Mesendoderm (in vitro differentiated cells): ENCODE measurements around the gene DSG3.
A peak's percentile ranks its signal among the peaks of the same experiment; 100 is the strongest.

Experiments
- DNase-seq: peaks from one replicate; pipeline ENCODE4 v3.0.0; 2013
- H2AK5ac ChIP-seq: 2 replicates; pipeline ENCODE4 v1.6.1; 2013; ENCODE audit warnings: low read length, inconsistent platforms
- H2BK120ac ChIP-seq: 2 replicates; pipeline ENCODE4 v1.6.1; 2013; ENCODE audit warnings: low read depth, mild to moderate bottlenecking, low read length, moderate library complexity, mixed read lengths
- H2BK15ac ChIP-seq: replicated peaks from 2 replicates; pipeline ENCODE4 v1.6.1; 2013; ENCODE audit warnings: low read depth, mild to moderate bottlenecking, moderate library complexity
- H2BK5ac ChIP-seq: 2 replicates; pipeline ENCODE4 v1.6.1; 2013; ENCODE audit warnings: low read length, inconsistent platforms
- H3K18ac ChIP-seq: 2 replicates; pipeline ENCODE4 v1.6.1; 2013; ENCODE audit warnings: mild to moderate bottlenecking, low read length, mixed read lengths
- H3K23ac ChIP-seq: one replicate; pipeline ENCODE4 v1.6.1; 2013; ENCODE audit warnings: low read length
- H3K27ac ChIP-seq: 2 replicates; pipeline ENCODE4 v1.5.1; 2013; ENCODE audit warnings: low read depth, mild to moderate bottlenecking, inconsistent platforms, low read length, moderate library complexity
- H3K27me3 ChIP-seq: 2 replicates; pipeline ENCODE4 v1.6.1; 2013; ENCODE audit warnings: low read length, control low read depth, mild to moderate bottlenecking, inconsistent platforms; ENCODE audit not compliant: insufficient read depth, poor library complexity
- H3K36me3 ChIP-seq: 2 replicates; pipeline ENCODE4 v1.6.1; 2013; ENCODE audit warnings: low read length, inconsistent platforms; ENCODE audit not compliant: control insufficient read depth, insufficient read depth
- H3K4ac ChIP-seq: one replicate; pipeline ENCODE4 v1.6.1; 2013; ENCODE audit warnings: low read depth, mild to moderate bottlenecking, low read length, moderate library complexity
- H3K4me1 ChIP-seq: 2 replicates; pipeline ENCODE4 v1.6.1; 2013; ENCODE audit warnings: low read depth, low read length, inconsistent platforms; ENCODE audit not compliant: control insufficient read depth
- H3K4me2 ChIP-seq: 2 replicates; pipeline ENCODE4 v1.6.1; 2013; ENCODE audit warnings: low read length
- H3K4me3 ChIP-seq: 2 replicates; pipeline ENCODE4 v1.5.1; 2013; ENCODE audit warnings: mild to moderate bottlenecking, low read length
- H3K56ac ChIP-seq: one replicate; pipeline ENCODE4 v1.6.1; 2013; ENCODE audit warnings: low read length
- H3K79me1 ChIP-seq: 2 replicates; pipeline ENCODE4 v1.6.1; 2013; ENCODE audit warnings: low read length, inconsistent platforms
- H3K79me2 ChIP-seq: 2 replicates; pipeline ENCODE4 v1.6.1; 2013; ENCODE audit warnings: mild to moderate bottlenecking, low read length; ENCODE audit not compliant: control insufficient read depth, insufficient read depth
- H3K9ac ChIP-seq: 2 replicates; pipeline ENCODE4 v1.6.1; 2013; ENCODE audit warnings: low read length, inconsistent platforms
- H4K5ac ChIP-seq: one replicate; pipeline ENCODE4 v1.6.1; 2013; ENCODE audit warnings: low read length
- H4K8ac ChIP-seq: one replicate; pipeline ENCODE4 v1.6.1; 2013; ENCODE audit warnings: low read depth, mild to moderate bottlenecking, control low read depth, low read length, moderate library complexity
- WGBS: extraction: QIAGEN DNeasy Blood & Tissue Kit; methylation state at CpG from one replicate; pipeline ENCODE4 v1.1.7; 2013; ENCODE audit warnings: low lambda C conversion rate, missing lambda C conversion rate; ENCODE audit not compliant: insufficient coverage; ENCODE audit errors: extremely low coverage; 5-methylcytosine and 5-hydroxymethylcytosine counted together

Gene DSG3

DNA sequence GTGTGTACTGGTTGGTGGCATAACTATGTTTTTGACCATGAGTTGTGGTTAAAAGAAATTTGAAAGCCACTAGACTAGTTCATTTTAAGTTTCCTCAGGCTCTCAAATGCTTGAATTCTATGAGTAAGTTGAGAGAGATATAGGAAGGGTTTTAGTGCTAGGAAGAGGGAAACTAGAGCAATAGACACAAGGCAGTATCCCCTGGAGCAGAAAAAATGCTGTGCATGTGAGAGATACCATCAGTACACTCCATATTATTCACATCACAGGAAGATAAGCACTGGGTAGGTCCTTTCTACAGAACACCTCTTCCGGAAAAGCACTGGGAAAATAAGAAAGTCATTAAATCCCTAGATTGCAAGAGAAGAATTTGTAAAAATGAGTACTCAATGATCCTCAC lies 19.3 kb upstream of the DSG3 start:
- Histone ChIP-seq H3K79me2 (no peaks in the 10 kb centered on the region), H3K27me3 (no peaks in the 10 kb centered on the region), H2BK5ac (no peak overlapping the region), H3K56ac (no peak overlapping the region), H3K4me2 (no peak overlapping the region), H3K4me1 (no peaks in the 10 kb centered on the region), H3K27ac (no peak overlapping the region), H3K79me1 (no peaks in the 10 kb centered on the region), H3K18ac (no peak overlapping the region), H3K9ac (no peak overlapping the region), H3K36me3 (no peaks in the 10 kb centered on the region), H3K4ac (no peak overlapping the region), H2AK5ac (no peak overlapping the region), H3K23ac (no peak overlapping the region), H4K8ac (no peak overlapping the region), H2BK15ac (no peak overlapping the region), H4K5ac (no peak overlapping the region), H2BK120ac (no peak overlapping the region), H3K4me3 (no peak overlapping the region)
- no peak for DNase-seq
- WGBS: no CpG with 5 or more reads among the region's 1 CpG

DNA sequence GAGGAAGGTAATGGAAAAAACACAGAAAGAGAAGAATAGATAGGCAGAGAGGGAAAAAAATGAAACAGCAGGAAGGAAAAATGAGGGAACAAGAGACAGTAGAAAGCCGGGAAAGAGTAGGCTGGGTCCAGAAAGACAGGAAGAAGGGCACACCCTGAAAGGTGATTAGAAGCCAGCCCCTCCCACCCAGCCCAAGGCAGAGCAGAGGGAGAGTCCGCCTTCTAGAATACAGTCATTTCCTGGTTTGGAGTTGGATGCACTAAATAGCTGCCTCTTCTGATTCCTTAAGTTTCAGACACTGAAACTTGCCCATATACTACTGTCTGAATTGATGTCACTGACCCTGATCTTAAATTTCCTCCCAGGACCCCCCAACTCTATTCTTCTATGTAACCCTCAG lies 17.9 kb upstream of the DSG3 start:
- WGBS: no CpG with 5 or more reads among the region's 2 CpGs
- no peak overlapping the region for H3K9ac ChIP-seq
- no peak overlapping the region for H3K23ac ChIP-seq
- peak; percentile 48 for DNase-seq
- H3K4me1 ChIP-seq: no peaks in the 10 kb centered on the region
- H3K79me1 ChIP-seq: no peaks in the 10 kb centered on the region
- no peaks in the 10 kb centered on the region for H3K36me3 ChIP-seq
- no peak overlapping the region for H2BK120ac ChIP-seq
- no peaks in the 10 kb centered on the region for H3K79me2 ChIP-seq
- H4K8ac ChIP-seq: no peak overlapping the region
- H2BK15ac ChIP-seq: no peak overlapping the region
- no peak overlapping the region for H3K56ac ChIP-seq
- no peak overlapping the region for H2BK5ac ChIP-seq
- no peak overlapping the region for H3K4ac ChIP-seq
- no peak overlapping the region for H3K27ac ChIP-seq
- H3K18ac ChIP-seq: no peak overlapping the region
- no peaks in the 10 kb centered on the region for H3K27me3 ChIP-seq
- H3K4me2 ChIP-seq: no peak overlapping the region
- no peak overlapping the region for H3K4me3 ChIP-seq
- H4K5ac ChIP-seq: no peak overlapping the region
- H2AK5ac ChIP-seq: no peak overlapping the region

DNA sequence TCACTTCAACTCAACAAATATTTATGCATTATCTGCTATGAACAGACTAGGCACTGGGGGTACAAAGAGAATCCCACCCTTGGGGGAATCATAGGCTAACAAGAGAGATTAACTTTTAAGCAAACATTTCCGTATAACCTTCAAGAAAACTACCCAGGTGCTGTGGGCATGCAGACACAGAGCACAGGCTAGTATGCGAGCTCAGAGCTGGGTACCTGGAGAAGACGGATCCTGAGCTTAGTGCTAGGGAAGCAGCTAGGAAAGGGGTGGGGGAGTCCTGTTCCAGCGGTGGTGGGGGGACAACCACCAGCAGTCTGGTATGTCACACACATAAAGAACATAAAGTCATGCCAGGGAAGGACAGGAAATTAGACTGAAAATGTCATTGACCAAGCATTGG lies 17.5 kb upstream of the DSG3 start:
- no peak overlapping the region for H2AK5ac ChIP-seq
- WGBS: no CpG with 5 or more reads among the region's 4 CpGs
- no peak overlapping the region for H2BK15ac ChIP-seq

DNA sequence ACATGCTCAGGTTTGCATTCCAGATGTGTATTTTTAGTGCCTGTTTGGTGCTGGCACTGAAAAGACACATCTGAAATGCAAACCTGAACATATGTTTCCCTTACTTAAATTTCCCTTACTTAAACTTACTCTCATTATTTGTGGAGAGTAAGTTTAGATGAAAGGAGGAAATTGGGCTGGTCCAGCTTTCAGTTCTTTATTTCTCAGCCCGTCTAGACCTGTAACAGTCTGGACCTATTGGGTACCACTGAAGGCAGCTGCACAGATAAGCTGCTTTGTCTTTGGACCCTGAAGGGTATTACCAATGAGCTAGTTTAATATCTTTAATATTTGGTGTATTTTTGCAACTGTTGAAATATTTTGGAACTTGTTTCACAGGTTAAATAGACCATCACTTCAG lies 17.0 kb upstream of the DSG3 start:
- Histone ChIP-seq H3K4me1 (no peaks in the 10 kb centered on the region), H3K4ac (no peak overlapping the region), H3K79me2 (no peaks in the 10 kb centered on the region), H3K18ac (no peak overlapping the region), H2AK5ac (no peak overlapping the region), H3K56ac (no peak overlapping the region), H3K4me2 (no peak overlapping the region), H3K27me3 (no peaks in the 10 kb centered on the region), H3K36me3 (no peaks in the 10 kb centered on the region), H2BK5ac (no peak overlapping the region), H3K23ac (no peak overlapping the region), H3K79me1 (no peaks in the 10 kb centered on the region), H4K8ac (no peak overlapping the region), H3K27ac (no peak overlapping the region), H2BK15ac (no peak overlapping the region), H4K5ac (no peak overlapping the region), H2BK120ac (no peak overlapping the region), H3K9ac (no peak overlapping the region), H3K4me3 (no peak overlapping the region)
- DNase-seq: no peak
- no CpG with 5 or more reads among the region's 1 CpG for WGBS

More for the DNA sequence above, 17.5 kb upstream of the DSG3 start:
- no peaks in the 10 kb centered on the region for H3K36me3 ChIP-seq
- H4K5ac ChIP-seq: no peak overlapping the region
- H2BK5ac ChIP-seq: no peak overlapping the region
- no peak overlapping the region for H2BK120ac ChIP-seq
- H3K79me2 ChIP-seq: no peaks in the 10 kb centered on the region
- H3K4me3 ChIP-seq: no peak overlapping the region
- no peak overlapping the region for H3K18ac ChIP-seq
- no peak overlapping the region for H3K27ac ChIP-seq
- H3K23ac ChIP-seq: no peak overlapping the region
- H3K27me3 ChIP-seq: no peaks in the 10 kb centered on the region
- no peak overlapping the region for H3K4me2 ChIP-seq
- no peak overlapping the region for H3K4ac ChIP-seq
- no peak overlapping the region for H3K56ac ChIP-seq
- DNase-seq: no peak
- H3K79me1 ChIP-seq: no peaks in the 10 kb centered on the region
- H3K4me1 ChIP-seq: no peaks in the 10 kb centered on the region
- H4K8ac ChIP-seq: no peak overlapping the region
- H3K9ac ChIP-seq: no peak overlapping the region

DNA sequence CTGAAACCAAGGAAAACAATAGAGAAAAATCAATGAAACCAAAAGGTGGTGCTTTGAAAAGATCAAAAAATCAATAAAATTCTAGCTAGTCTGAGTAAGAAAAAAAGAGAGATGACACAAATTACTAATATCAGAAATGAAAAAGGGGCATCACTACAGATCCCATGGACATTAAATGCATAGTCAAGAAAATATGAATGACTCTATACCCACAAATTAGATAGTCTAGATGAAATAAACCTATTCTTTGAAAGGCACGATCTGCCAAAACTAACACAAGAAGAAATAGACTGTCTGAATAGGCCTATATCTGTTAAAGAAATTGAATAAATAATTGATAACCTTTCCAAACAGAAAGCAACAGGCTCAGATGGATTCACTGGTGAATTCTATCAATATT lies 15.2 kb upstream of the DSG3 start:
- Histone ChIP-seq H2BK15ac (no peak overlapping the region), H3K18ac (no peak overlapping the region), H4K8ac (no peak overlapping the region), H3K4me3 (no peak overlapping the region), H3K27ac (no peak overlapping the region), H3K27me3 (no peaks in the 10 kb centered on the region), H3K79me2 (no peaks in the 10 kb centered on the region), H3K23ac (no peak overlapping the region), H4K5ac (no peak overlapping the region), H3K4me2 (no peak overlapping the region), H2BK5ac (no peak overlapping the region), H3K36me3 (no peaks in the 10 kb centered on the region), H3K56ac (no peak overlapping the region), H2BK120ac (no peak overlapping the region), H3K4ac (no peak overlapping the region), H3K79me1 (no peaks in the 10 kb centered on the region), H3K9ac (no peak overlapping the region), H3K4me1 (no peaks in the 10 kb centered on the region), H2AK5ac (no peak overlapping the region)
- WGBS: no CpG with 5 or more reads among the region's 1 CpG
- DNase-seq: no peak

DNA sequence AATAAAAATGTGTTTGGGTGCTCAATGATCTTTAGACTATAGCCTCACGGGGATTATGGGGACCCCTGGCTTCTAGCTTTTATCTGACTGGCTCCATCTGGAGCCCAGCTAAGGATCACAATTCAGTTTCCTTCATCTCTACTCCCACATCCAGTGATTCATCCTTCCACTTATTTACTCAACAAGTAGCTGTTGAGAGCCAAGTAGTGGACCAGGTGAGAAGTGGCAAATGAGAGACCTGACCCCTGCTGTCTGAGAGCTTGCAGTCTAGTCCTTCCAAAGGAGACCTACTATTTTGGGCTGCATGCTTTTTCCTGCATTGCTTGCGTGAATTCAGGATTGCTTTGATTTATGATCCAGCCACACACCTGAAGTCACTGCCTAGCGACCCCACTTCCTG lies 10.7 kb upstream of the DSG3 start:
- no peak overlapping the region for H4K5ac ChIP-seq
- no peak overlapping the region for H3K56ac ChIP-seq
- H4K8ac ChIP-seq: no peak overlapping the region
- H3K4me2 ChIP-seq: no peak overlapping the region
- no peak overlapping the region for H2BK5ac ChIP-seq
- H3K36me3 ChIP-seq: no peaks in the 10 kb centered on the region
- DNase-seq: peak; percentile 32
- WGBS: no CpG with 5 or more reads among the region's 3 CpGs
- no peak overlapping the region for H3K4me3 ChIP-seq
- no peak overlapping the region for H2BK120ac ChIP-seq
- no peaks in the 10 kb centered on the region for H3K4me1 ChIP-seq
- no peak overlapping the region for H3K23ac ChIP-seq
- H2BK15ac ChIP-seq: no peak overlapping the region
- H3K79me2 ChIP-seq: no peaks in the 10 kb centered on the region
- H3K18ac ChIP-seq: no peak overlapping the region
- no peaks in the 10 kb centered on the region for H3K27me3 ChIP-seq
- no peak overlapping the region for H3K27ac ChIP-seq
- no peak overlapping the region for H2AK5ac ChIP-seq
- no peak overlapping the region for H3K9ac ChIP-seq
- H3K79me1 ChIP-seq: no peaks in the 10 kb centered on the region
- no peak overlapping the region for H3K4ac ChIP-seq
